Effector memory CD4-positive, alpha-beta T cell (primary cell): ENCODE data around the gene VAT1.
"Not testable (repeated sequence)": the region's sequence is repeated elsewhere in the genome, so short reads cannot be mapped to it uniquely, and the experiment has no call there.

Source experiments
- DNase-seq, 3 donors: peaks; one replicate each; pipeline ENCODE4 v3.0.0-alpha.2; 2020
- H3K27ac ChIP-seq: 2 replicates; pipeline ENCODE4 v1.7.0; 2013; ENCODE audit warnings: mild to moderate bottlenecking, low read length, moderate library complexity; ENCODE audit not compliant: insufficient read depth, poor library complexity, severe bottlenecking
- H3K27me3 ChIP-seq: replicated peaks from 2 replicates; pipeline ENCODE4 v1.7.0; 2013; ENCODE audit warnings: mild to moderate bottlenecking, low read length; ENCODE audit not compliant: insufficient read depth, control insufficient read depth, poor library complexity, severe bottlenecking
- H3K36me3 ChIP-seq: 2 replicates; pipeline ENCODE4 v1.7.0; 2013; ENCODE audit warnings: mild to moderate bottlenecking, low read length, moderate library complexity; ENCODE audit not compliant: control insufficient read depth, insufficient read depth
- H3K4me1 ChIP-seq: 2 replicates; pipeline ENCODE4 v1.7.0; 2013; ENCODE audit warnings: low read length, mild to moderate bottlenecking; ENCODE audit not compliant: control insufficient read depth, insufficient read depth, poor library complexity, severe bottlenecking
- H3K4me3 ChIP-seq: 2 replicates; pipeline ENCODE4 v1.7.0; 2013; ENCODE audit warnings: low read length, low read depth, mild to moderate bottlenecking; ENCODE audit not compliant: insufficient read depth, poor library complexity, severe bottlenecking
- H3K9me3 ChIP-seq: 2 replicates; pipeline ENCODE4 v1.7.0; 2013; ENCODE audit warnings: mild to moderate bottlenecking, low read length, moderate library complexity; ENCODE audit not compliant: control insufficient read depth
- total RNA-seq, 3 donors: gene quantifications; one replicate each; lab custom pipeline; 2026; lab: John Stamatoyannopoulos, UW

Gene VAT1
- total RNA-seq: 23.2 to 33.7 (median 31.5) reads per million in 3 donors

DNA sequence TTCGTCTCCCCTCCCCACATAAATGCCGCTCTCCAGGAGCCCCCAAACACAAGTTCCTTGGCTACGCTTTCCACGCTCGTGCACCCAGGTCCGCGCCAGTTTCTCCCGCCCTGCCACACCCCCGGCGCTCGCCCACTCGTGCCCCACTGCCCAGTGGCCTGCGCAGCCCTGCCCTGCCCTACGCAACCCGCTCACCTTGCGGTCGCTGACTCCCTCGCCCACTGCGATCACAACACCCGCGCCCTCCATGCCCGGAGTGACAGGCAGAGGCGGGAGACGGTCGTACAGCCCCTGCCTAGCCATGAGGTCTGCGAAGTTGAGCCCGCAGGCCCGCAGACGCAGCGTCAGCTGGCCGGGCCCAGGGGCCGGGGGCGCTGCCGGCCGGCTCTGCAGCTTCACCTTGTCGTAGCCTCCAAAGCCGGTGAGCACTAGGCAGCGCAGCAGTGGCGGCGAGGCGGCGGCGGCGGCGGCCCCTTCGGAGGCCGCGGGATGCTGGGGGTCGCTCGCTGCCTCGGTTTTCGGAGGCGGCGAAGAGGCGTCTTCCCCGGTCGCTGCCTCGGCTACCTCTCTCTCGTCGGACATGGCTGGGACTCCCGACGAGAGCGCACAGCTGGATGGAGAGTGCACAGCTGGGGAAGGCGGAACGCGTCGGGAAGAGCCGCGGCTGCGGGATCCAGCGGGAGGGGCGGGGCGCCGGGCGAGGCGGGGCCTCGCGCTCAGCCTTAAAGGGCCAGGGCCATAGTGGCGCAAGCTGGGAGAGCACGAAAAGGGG lies at the start of gene VAT1:
Gene VAT1 (minus strand): TSS at position 645 of the 772 bp plus-strand sequence. CDS start 63 bp downstream, at position 582.
- peak within 1 kb of the TSS; percentile 96 for H3K4me3 ChIP-seq
- peak; percentile 35 to 57 (median 46) for DNase-seq
- H3K36me3 ChIP-seq: no peaks in the 10 kb centered on the region
- H3K9me3 ChIP-seq: no peaks in the 10 kb centered on the region
- peak within 1 kb of the TSS; percentile 61 for H3K27ac ChIP-seq
- no peaks in the 10 kb centered on the region for H3K27me3 ChIP-seq
- H3K4me1 ChIP-seq: peaks cover 17% of the 10 kb centered on the region

DNA sequence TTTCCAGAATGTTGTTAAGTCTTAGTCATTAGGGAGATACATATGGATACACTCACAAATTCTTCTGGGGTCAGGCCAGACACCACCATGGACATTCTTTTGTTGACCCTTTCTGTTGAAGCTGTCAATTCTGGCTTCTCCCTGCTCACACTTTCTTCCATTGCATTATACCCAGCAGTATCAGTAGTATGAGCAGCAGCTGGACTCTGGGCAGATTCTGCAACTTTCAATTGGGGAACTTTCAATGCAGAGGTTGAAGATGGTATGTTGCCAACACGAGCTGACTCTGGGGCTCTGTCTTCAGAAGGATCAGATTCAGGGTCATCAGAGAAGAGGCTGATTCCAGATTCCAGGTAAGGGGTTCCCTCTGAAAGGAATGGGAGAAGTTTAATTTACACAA lies 48.7 kb upstream of the VAT1 start:
- Histone ChIP-seq H3K27me3 (no peaks in the 10 kb centered on the region), H3K27ac (no peak overlapping the region), H3K9me3 (no peaks in the 10 kb centered on the region), H3K4me3 (no peak overlapping the region), H3K4me1 (no peaks in the 10 kb centered on the region), H3K36me3 (no peaks in the 10 kb centered on the region)
- no peak for DNase-seq

DNA sequence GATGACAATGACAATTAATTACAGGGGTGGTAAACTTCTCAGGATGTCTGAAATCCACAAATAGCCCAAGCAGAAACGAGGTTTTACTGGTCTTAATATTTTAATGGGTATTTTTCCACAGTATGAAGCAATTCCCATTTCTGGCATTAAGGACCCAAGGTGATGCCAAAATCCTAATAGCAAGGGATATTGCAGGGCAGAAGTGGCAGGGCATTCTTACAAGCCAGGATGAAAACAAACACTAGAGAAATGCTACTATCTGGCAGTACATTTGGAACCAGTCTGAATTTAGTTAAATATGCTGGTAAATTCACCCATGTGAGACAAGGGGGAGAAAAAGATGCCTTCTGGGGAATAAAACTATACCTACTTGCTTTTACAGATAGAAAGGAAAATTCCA lies 48.1 kb upstream of the VAT1 start:
- Histone ChIP-seq H3K36me3 (no peaks in the 10 kb centered on the region), H3K4me3 (no peak overlapping the region)
- no peak for DNase-seq

DNA sequence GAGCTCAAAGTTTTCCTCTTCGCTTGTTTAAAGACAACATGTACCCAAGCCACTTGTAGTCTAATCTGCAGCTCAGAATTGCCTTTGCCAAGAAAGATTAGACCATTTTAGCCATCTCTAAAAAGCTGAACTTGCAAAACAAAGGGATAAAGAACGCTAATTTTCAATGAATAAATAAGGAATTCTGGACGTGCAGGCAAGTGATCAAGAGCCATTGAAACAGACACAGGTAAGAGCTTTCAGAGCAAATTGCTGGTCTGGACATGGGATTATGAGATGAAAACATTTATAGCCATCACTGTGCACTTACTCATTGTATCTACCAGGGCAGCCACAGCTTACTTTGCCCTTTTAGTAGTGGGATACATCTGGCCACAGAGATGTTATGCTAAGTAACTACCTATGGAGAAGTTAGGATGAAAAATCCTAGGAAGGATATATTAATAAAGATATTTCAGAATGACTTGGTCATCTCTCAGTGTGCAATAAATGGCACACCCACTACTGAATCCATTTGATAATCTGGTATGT lies 47.2 kb upstream of the VAT1 start:
- no peak overlapping the region for H3K27ac ChIP-seq
- H3K27me3 ChIP-seq: no peaks in the 10 kb centered on the region
- H3K9me3 ChIP-seq: no peaks in the 10 kb centered on the region
- no peak overlapping the region for H3K4me3 ChIP-seq
- DNase-seq: no peak
- H3K4me1 ChIP-seq: no peaks in the 10 kb centered on the region
- H3K36me3 ChIP-seq: no peaks in the 10 kb centered on the region

More for the DNA sequence above, 48.1 kb upstream of the VAT1 start:
- Histone ChIP-seq H3K27me3 (no peaks in the 10 kb centered on the region), H3K9me3 (no peaks in the 10 kb centered on the region), H3K4me1 (no peaks in the 10 kb centered on the region), H3K27ac (no peak overlapping the region)

DNA sequence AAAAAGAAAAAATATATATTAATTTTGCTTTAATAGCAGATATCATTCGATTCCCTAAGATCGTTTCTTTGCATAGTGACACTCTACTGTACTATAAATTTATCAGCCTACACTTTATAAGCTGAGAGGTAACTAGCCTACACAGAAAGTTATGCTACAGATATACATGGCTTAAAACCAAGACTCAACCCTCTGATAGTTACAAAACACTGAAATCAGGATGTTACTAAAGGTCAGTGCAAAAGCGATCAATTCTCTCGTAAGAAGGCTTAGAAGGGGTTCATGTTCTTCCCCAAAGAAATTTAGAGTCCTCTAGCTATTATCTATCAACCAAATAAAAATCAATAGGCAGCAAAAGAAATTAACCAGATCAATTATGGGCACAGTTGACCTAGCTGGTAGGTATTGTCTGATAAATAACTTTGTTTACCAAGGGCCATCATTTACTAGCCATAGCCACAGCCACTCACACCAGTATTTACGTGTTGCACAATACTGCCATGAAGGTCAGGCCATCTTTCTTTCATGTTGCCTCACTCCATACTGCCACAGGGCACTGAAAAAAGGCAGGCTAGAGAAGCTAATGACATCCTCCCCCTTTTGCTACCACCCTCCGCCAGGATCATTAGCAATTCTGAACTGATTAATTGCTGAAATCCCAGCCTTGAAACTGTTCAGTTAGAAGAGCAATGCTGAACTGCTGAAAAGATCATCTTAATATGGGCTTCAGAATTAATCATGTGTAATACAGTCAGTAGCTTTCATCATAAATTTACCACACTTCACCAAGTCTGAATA lies 46.6 kb upstream of the VAT1 start:
- no peaks in the 10 kb centered on the region for H3K9me3 ChIP-seq
- H3K27ac ChIP-seq: no peak overlapping the region
- no peaks in the 10 kb centered on the region for H3K36me3 ChIP-seq
- no peaks in the 10 kb centered on the region for H3K27me3 ChIP-seq
- H3K4me3 ChIP-seq: no peak overlapping the region
- H3K4me1 ChIP-seq: no peaks in the 10 kb centered on the region
- DNase-seq: no peak

DNA sequence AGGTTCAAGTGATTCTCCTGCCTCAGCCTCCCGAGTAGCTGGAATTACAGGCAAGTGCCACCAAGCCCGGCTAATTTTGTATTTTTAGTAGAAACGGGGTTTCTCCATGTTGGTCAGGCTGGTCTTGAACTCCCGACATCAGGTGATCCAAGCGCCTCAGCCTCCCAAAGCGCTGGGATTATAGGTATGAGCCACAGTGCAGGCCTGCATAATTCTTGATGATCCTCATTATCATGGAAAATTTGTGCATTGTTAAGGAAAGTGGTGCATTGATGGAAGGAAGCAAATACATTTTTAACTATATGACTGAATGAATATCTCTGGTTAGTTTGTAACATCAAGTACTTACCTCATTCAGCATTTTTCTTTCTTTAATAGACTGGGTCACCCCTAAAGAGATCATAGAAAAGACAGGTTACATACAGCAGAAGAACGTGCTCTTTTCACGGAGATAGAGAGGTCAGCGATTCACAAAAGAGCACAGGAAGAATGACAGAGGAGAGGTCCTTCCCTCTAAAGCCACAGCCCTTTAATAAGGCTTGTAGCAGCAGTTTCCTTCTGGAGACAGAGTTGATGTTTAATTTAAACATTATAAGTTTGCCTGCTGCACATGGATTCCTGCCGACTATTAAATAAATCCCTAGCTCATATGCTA lies 40.9 kb upstream of the VAT1 start:
- H3K4me3 ChIP-seq: no peak overlapping the region
- no peaks in the 10 kb centered on the region for H3K9me3 ChIP-seq
- H3K4me1 ChIP-seq: no peaks in the 10 kb centered on the region
- no peak overlapping the region for H3K27ac ChIP-seq
- no peaks in the 10 kb centered on the region for H3K36me3 ChIP-seq
- DNase-seq: no peak
- H3K27me3 ChIP-seq: no peaks in the 10 kb centered on the region

DNA sequence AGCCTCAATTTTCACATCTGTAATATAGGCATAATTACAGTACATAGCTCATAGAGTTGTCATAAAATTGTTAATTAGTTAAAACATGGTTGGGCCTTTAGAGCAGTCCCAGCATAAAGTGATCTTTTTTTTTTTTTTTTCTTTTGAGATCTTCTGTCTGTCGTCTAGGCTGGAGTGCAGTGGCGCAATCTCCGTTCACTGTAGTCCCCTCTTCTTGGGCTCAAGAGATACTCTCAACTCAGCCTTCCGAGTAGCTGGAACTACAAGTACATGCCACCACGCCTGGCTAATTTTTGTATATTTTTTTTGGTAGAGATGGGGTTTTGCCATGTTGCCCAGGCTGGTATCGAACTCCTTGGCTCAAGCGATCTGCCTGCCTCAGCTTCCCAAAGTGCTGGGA lies 33.9 kb upstream of the VAT1 start:
- DNase-seq: no peak
- Histone ChIP-seq H3K9me3 (no peaks in the 10 kb centered on the region), H3K27ac (no peak overlapping the region), H3K4me1 (no peaks in the 10 kb centered on the region), H3K27me3 (no peaks in the 10 kb centered on the region), H3K4me3 (no peak overlapping the region), H3K36me3 (no peaks in the 10 kb centered on the region)

DNA sequence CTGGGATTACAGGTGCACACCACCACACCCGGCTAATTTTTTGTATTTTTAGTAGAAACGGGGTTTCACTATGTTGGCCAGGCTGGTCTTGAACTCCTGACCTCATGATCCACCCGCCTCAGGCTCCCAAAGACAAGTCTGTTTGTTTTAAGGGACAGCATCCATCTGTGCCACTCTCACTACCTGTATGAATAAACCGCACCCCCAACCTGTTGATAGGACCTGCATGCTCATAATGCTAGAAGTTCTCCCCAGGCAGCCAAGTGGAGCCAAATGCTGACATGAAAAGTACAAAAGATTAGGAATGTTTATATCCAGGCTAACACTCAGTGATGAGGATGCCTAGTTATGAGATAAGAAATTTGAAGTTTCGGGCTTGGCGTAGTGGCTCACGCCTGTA lies 30.8 kb upstream of the VAT1 start:
- not testable (repeated sequence) for H3K4me1 ChIP-seq, H3K9me3 ChIP-seq, H3K27me3 ChIP-seq, H3K36me3 ChIP-seq, H3K4me3 ChIP-seq, H3K27ac ChIP-seq, DNase-seq

DNA sequence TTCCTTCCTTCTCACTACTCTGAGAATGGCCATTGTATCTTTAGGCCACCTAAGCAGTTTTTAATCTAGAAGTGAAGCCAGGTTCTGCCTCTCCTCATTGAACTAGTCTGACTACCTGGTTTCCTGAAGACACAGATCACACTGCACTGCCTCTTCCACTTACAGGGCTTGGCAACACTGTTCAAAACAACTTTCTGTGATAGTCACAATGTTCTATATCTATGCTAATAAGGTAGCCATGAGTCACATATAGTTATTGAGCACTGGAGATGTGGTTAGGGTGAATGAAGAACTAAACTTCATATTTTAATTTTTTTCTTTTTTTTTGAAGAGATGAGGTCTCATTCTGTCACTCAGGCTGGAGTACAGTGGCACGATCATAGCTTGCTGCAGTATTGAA lies 29.8 kb upstream of the VAT1 start:
- Histone ChIP-seq H3K27me3 (no peaks in the 10 kb centered on the region), H3K9me3 (no peaks in the 10 kb centered on the region), H3K27ac (no peak overlapping the region), H3K36me3 (no peaks in the 10 kb centered on the region), H3K4me3 (no peak overlapping the region), H3K4me1 (no peaks in the 10 kb centered on the region)
- DNase-seq: no peak
